Nephron progenitor cell (in vitro differentiated cells): Measurements from ENCODE around the gene ZFAND4.

ENCODE experiments used
- DNase-seq: peaks from one replicate; pipeline ENCODE4 v3.0.0; 2021
- H3K27ac Mint-ChIP-seq: 2 replicates; pipeline ENCODE4 v1.8.0; 2021; ENCODE audit warnings: mild to moderate bottlenecking, moderate library complexity, mixed read lengths
- H3K27me3 Mint-ChIP-seq: 2 replicates; pipeline ENCODE4 v1.8.0; 2021; ENCODE audit warnings: mild to moderate bottlenecking, low read depth, mixed read lengths; ENCODE audit not compliant: poor library complexity
- H3K36me3 Mint-ChIP-seq: 2 replicates; pipeline ENCODE4 v1.8.0; 2021; ENCODE audit warnings: low read depth, mixed read lengths
- H3K4me1 Mint-ChIP-seq: 2 replicates; pipeline ENCODE4 v1.8.0; 2021; ENCODE audit warnings: mixed read lengths
- H3K4me3 Mint-ChIP-seq: 2 replicates; pipeline ENCODE4 v1.8.0; 2021; ENCODE audit warnings: mild to moderate bottlenecking, moderate library complexity, mixed read lengths
- H3K9me3 Mint-ChIP-seq: 2 replicates; pipeline ENCODE4 v1.8.0; 2021; ENCODE audit warnings: mild to moderate bottlenecking, moderate library complexity, mixed read lengths
- CTCF ChIP-seq: fragments of 200-600 bp; sonication (generic); IDR thresholded peaks from 2 replicates; pipeline ENCODE4 v1.5.0; 2021; ENCODE audit warnings: antibody characterized with exemption

ZFAND4 gene

GRCh38 chr10:45653454-45653853 lies 19.1 kb downstream of the ZFAND4 start:
- no peak for DNase-seq
- no peak overlapping the region for H3K27ac Mint-ChIP-seq
- H3K4me3 Mint-ChIP-seq: no peak overlapping the region
- H3K9me3 Mint-ChIP-seq: no peaks in the 10 kb centered on the region
- H3K27me3 Mint-ChIP-seq: no peaks in the 10 kb centered on the region
- peaks cover 26% of the 10 kb centered on the region for H3K36me3 Mint-ChIP-seq
- H3K4me1 Mint-ChIP-seq: peaks cover 15% of the 10 kb centered on the region
- TF ChIP-seq CTCF: no peak

DNA sequence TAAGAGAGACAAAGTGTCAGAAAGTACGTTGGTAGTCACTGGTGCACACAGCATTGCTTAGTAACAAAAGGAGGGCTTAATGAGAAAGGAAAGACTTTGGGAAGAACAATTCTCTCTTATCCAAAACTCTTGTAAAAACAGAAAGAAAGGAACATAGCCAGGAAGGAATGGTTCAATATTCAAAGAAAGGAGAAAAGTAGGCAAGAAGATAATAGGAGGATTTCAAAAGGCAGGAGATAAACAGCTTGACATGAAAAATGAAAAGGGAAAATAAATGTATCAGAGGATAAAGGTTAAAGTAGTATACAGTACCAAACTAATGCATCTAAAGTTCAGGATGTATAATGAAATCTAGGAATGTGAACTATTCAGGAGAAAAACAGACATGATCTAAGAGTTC lies 20.1 kb downstream of the ZFAND4 start:
- DNase-seq: no peak
- Mint-ChIP-seq H3K27ac (no peak overlapping the region), H3K27me3 (no peaks in the 10 kb centered on the region), H3K36me3 (peaks cover 30% of the 10 kb centered on the region), H3K9me3 (no peaks in the 10 kb centered on the region), H3K4me3 (no peak overlapping the region), H3K4me1 (peaks cover 15% of the 10 kb centered on the region)
- no peak for TF ChIP-seq CTCF

- no peaks in the 10 kb centered on the region for H3K27me3 Mint-ChIP-seq
- H3K36me3 Mint-ChIP-seq: peaks cover 23% of the 10 kb centered on the region
- no peak for DNase-seq
- peaks cover 1% of the 10 kb centered on the region for H3K4me1 Mint-ChIP-seq
- no peak overlapping the region for H3K27ac Mint-ChIP-seq
- no peak for TF ChIP-seq CTCF
- no peak overlapping the region for H3K4me3 Mint-ChIP-seq
- H3K9me3 Mint-ChIP-seq: no peaks in the 10 kb centered on the region
Measured at GRCh38 chr10:45649296-45649695, 23.3 kb downstream of the ZFAND4 start.

- Mint-ChIP-seq H3K4me1 (no peaks in the 10 kb centered on the region), H3K36me3 (peaks cover 27% of the 10 kb centered on the region)
- DNase-seq: no peak
Measured at GRCh38 chr10:45647118-45647517, 25.5 kb downstream of the ZFAND4 start.

DNA sequence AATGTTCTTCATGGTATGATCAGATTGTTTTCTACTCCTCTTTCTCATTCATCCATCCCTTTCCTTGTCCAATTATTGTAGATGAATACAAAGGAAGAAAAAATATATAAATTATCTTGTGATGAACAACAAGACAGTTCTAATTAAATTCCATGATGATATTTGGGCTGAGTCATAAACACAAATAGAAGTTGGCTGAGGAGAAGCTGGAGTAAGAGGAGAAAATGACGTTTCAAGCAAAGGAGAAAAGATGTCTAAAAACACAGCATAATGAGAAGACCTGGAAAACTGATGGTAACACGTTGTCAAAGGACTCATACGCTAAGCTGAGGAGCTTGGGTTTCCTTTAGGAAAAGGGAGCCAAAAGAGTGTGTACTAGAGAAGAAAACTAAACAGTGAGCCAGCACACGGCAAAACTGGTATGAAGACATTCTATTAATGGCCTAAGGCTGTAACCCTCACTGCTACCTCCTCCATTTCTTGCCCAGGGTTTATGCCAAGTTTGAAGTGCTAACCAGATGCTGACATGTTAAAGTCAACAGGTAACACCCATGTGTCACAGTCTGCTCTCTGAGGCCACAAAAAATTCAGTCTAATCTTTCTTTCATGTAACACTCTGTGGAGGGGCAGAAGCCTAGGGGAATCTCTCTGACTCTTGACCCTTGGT lies 26.1 kb downstream of the ZFAND4 start:
- Mint-ChIP-seq H3K4me1 (no peaks in the 10 kb centered on the region), H3K4me3 (no peak overlapping the region), H3K27me3 (no peaks in the 10 kb centered on the region), H3K9me3 (no peaks in the 10 kb centered on the region), H3K27ac (no peak overlapping the region), H3K36me3 (peaks cover 27% of the 10 kb centered on the region)
- DNase-seq: no peak
- no peak for TF ChIP-seq CTCF

More at GRCh38 chr10:45647118-45647517, 25.5 kb downstream of the ZFAND4 start:
- peak overlapping the region; percentile 56 for H3K27ac Mint-ChIP-seq
- H3K27me3 Mint-ChIP-seq: no peaks in the 10 kb centered on the region
- no peak overlapping the region for H3K4me3 Mint-ChIP-seq
- no peaks in the 10 kb centered on the region for H3K9me3 Mint-ChIP-seq
- TF ChIP-seq CTCF: no peak

- Mint-ChIP-seq H3K27ac (no peak overlapping the region), H3K27me3 (no peaks in the 10 kb centered on the region), H3K4me1 (no peaks in the 10 kb centered on the region), H3K4me3 (no peak overlapping the region), H3K9me3 (no peaks in the 10 kb centered on the region), H3K36me3 (peaks cover 31% of the 10 kb centered on the region)
- no peak for TF ChIP-seq CTCF
- no peak for DNase-seq
Measured at GRCh38 chr10:45644527-45644926, 28.0 kb downstream of the ZFAND4 start.
